Measurements from ENCODE around the gene RUNX1. TPM values are rescaled to one million over a fixed set of nuclear protein-coding genes. Genes with fewer than 3 reads are reported as not detected.
A peak's percentile ranks its signal among the peaks of the same experiment; 100 is the strongest.

The RUNX1 gene
- total RNA-seq, 6 experiments from 2014 or later, result 2.9 to 18.3 (median 4.3) TPM

- Histone ChIP-seq H3K27me3 (peaks cover 0 to 6% of the 10 kb centered on the region in 2 donors), H3K27ac (peak overlapping the region in 2 of 3 donors; percentile 72 to 73), H3K4me1 (peaks cover 0 to 14% (median 0%) of the 10 kb centered on the region in 4 donors), H3K9me3 (no peaks in the 10 kb centered on the region), H3K36me3 (no peaks in the 10 kb centered on the region), H3K4me3 (peak overlapping the region; percentile 60 to 75 (median 72))
- DNase-seq (peak in 1 of 3 donors; percentile 33), ATAC-seq (no peak)
- TF ChIP-seq CTCF (IDR thresholded peaks at IDR 0.05) (no peak), POLR2A (IDR thresholded peaks at IDR 0.05) (no peak)
- intact Hi-C loops (cut with DNase I), result loop anchor here in 1 of 2 donors (5.0 kb wide), 1 partner anchor 88 kb away; no protein-coding TSS in a partner anchor
- whole genome bisulfite sequencing (ENCODE audit: insufficient coverage, low coverage, low lambda C conversion rate, missing lambda C conversion rate), result 13% methylated on average over 20 of the region's 24 CpGs
These were observed 163.4 kb downstream of the RUNX1 start for GRCh38 chr21:34885626-34886239.

- no peak for TF ChIP-seq POLR2A (IDR thresholded peaks at IDR 0.05)
- no peak for TF ChIP-seq CTCF (IDR thresholded peaks at IDR 0.05)
- Histone ChIP-seq H3K36me3 (no peaks in the 10 kb centered on the region), H3K9me3 (no peaks in the 10 kb centered on the region), H3K4me1 (peaks cover 0 to 7% (median 0%) of the 10 kb centered on the region in 4 donors), H3K4me3 (peak overlapping the region; percentile 60 to 75 (median 72)), H3K27ac (peak overlapping the region in 2 of 3 donors; percentile 27 to 58), H3K27me3 (no peaks in the 10 kb centered on the region)
- intact Hi-C loops (cut with DNase I), result loop anchor here in 1 of 2 donors (5.0 kb wide), 1 partner anchor 88 kb away; no protein-coding TSS in a partner anchor
- ATAC-seq (no peak), DNase-seq (no peak)
- 22% methylated on average over 6 of the region's 6 CpGs for WGBS (ENCODE audit: insufficient coverage, low coverage, low lambda C conversion rate, missing lambda C conversion rate)
These were observed 164.0 kb downstream of the RUNX1 start for GRCh38 chr21:34885125-34885524.

- TF ChIP-seq POLR2A (IDR thresholded peaks at IDR 0.05), result no peak
- no peak for TF ChIP-seq CTCF (IDR thresholded peaks at IDR 0.05)
- Histone ChIP-seq H3K4me3 (peak overlapping the region in 1 of 3 donors; percentile 75), H3K9me3 (no peaks in the 10 kb centered on the region), H3K36me3 (no peaks in the 10 kb centered on the region), H3K27me3 (no peaks in the 10 kb centered on the region), H3K27ac (peak overlapping the region in 2 of 3 donors; percentile 27 to 58), H3K4me1 (peaks cover 0 to 7% (median 0%) of the 10 kb centered on the region in 4 donors)
- DNase-seq (no peak), ATAC-seq (no peak)
- intact Hi-C loops (cut with DNase I), result no loop called here
- 37% methylated on average over 3 of the region's 3 CpGs for WGBS (ENCODE audit: insufficient coverage, low coverage, low lambda C conversion rate, missing lambda C conversion rate)
These were observed 164.7 kb downstream of the RUNX1 start for GRCh38 chr21:34884346-34884929.

- WGBS (ENCODE audit: insufficient coverage, low coverage, low lambda C conversion rate, missing lambda C conversion rate), result 53% methylated on average over 6 of the region's 6 CpGs
- intact Hi-C loops (cut with DNase I), result no loop called here
- Histone ChIP-seq H3K36me3 (no peaks in the 10 kb centered on the region), H3K27ac (peak overlapping the region in 1 of 3 donors; percentile 58), H3K27me3 (no peaks in the 10 kb centered on the region), H3K4me3 (no peak overlapping the region), H3K4me1 (peaks cover 0 to 10% (median 0%) of the 10 kb centered on the region in 4 donors), H3K9me3 (no peaks in the 10 kb centered on the region)
- TF ChIP-seq POLR2A (IDR thresholded peaks at IDR 0.05), result no peak
- TF ChIP-seq CTCF (IDR thresholded peaks at IDR 0.05), result no peak
- DNase-seq, result no peak
- no peak for ATAC-seq
These were observed 165.4 kb downstream of the RUNX1 start for GRCh38 chr21:34883491-34884271.

Measured in right lobe of liver (tissue), 6 donors.